WERI-Rb-1 (cell line): Measurements from ENCODE around the gene ERGIC2.

Experiments used
- DNase-seq: peaks from one replicate; pipeline ENCODE4 v3.0.0-alpha.2; 2020
- H3K27ac ChIP-seq: fragments of 250-450 bp; sonication (Bioruptor Pico); 2 replicates; pipeline ENCODE4 v1.5.1; 2020; ENCODE audit warnings: mild to moderate bottlenecking, moderate library complexity
- H3K27me3 ChIP-seq: fragments of 250-450 bp; sonication (Bioruptor Pico); 2 replicates; pipeline ENCODE4 v1.5.1; 2021; ENCODE audit warnings: mild to moderate bottlenecking, low read depth, moderate library complexity; ENCODE audit not compliant: insufficient read depth, severe bottlenecking
- H3K36me3 ChIP-seq: fragments of 250-450 bp; sonication (Bioruptor Pico); 2 replicates; pipeline ENCODE4 v1.5.1; 2020; ENCODE audit warnings: mild to moderate bottlenecking, moderate library complexity
- H3K4me3 ChIP-seq: 2 replicates; pipeline ENCODE4 v1.5.1; 2011; ENCODE audit warnings: low read depth, mild to moderate bottlenecking, control low read depth, low read length
- H3K9me3 ChIP-seq: fragments of 250-450 bp; sonication (Bioruptor Pico); 2 replicates; pipeline ENCODE4 v1.5.1; 2021; ENCODE audit warnings: mild to moderate bottlenecking, moderate library complexity; ENCODE audit not compliant: severe bottlenecking
- CTCF ChIP-seq: IDR thresholded peaks from 2 replicates; pipeline ENCODE4 v1.5.1; 2011; ENCODE audit warnings: low read depth, mild to moderate bottlenecking, control low read depth, inconsistent platforms, low read length

The ERGIC2 gene

GRCh38 chr12:29365091-29365490, 15.9 kb downstream of the ERGIC2 start:
- no peak overlapping the region for H3K27ac ChIP-seq
- H3K27me3 ChIP-seq = no peaks in the 10 kb centered on the region
- H3K9me3 ChIP-seq = no peaks in the 10 kb centered on the region
- H3K36me3 ChIP-seq = peaks cover 26% of the 10 kb centered on the region
- no peak for DNase-seq
- no peak overlapping the region for H3K4me3 ChIP-seq
- TF ChIP-seq CTCF = no peak

GRCh38 chr12:29354954-29355353, 26.0 kb downstream of the ERGIC2 start:
- DNase-seq = no peak
- no peak overlapping the region for H3K4me3 ChIP-seq
- no peaks in the 10 kb centered on the region for H3K27me3 ChIP-seq
- H3K9me3 ChIP-seq = no peaks in the 10 kb centered on the region
- no peak for TF ChIP-seq CTCF
- peaks cover 34% of the 10 kb centered on the region for H3K36me3 ChIP-seq
- H3K27ac ChIP-seq = no peak overlapping the region

GRCh38 chr12:29350080-29350479, 30.9 kb downstream of the ERGIC2 start:
- H3K27me3 ChIP-seq = no peaks in the 10 kb centered on the region
- peaks cover 32% of the 10 kb centered on the region for H3K36me3 ChIP-seq
- DNase-seq = no peak
- H3K9me3 ChIP-seq = no peaks in the 10 kb centered on the region
- no peak overlapping the region for H3K27ac ChIP-seq
- TF ChIP-seq CTCF = no peak
- H3K4me3 ChIP-seq = no peak overlapping the region

- H3K27me3 ChIP-seq = no peaks in the 10 kb centered on the region
- H3K27ac ChIP-seq = no peak overlapping the region
- H3K36me3 ChIP-seq = peaks cover 33% of the 10 kb centered on the region
- DNase-seq = no peak
- H3K9me3 ChIP-seq = no peaks in the 10 kb centered on the region
- TF ChIP-seq CTCF = no peak
- H3K4me3 ChIP-seq = no peak overlapping the region
Observed at GRCh38 chr12:29346769-29347421, 34.1 kb downstream of the ERGIC2 start.

- no peaks in the 10 kb centered on the region for H3K9me3 ChIP-seq
- no peak for TF ChIP-seq CTCF
- H3K36me3 ChIP-seq = peaks cover 33% of the 10 kb centered on the region
- H3K27me3 ChIP-seq = no peaks in the 10 kb centered on the region
- no peak for DNase-seq
- no peak overlapping the region for H3K4me3 ChIP-seq
- H3K27ac ChIP-seq = no peak overlapping the region
Observed at GRCh38 chr12:29343022-29343799, 37.8 kb downstream of the ERGIC2 start.
